ENCODE measurements around the gene TRIP11.

- TF ChIP-seq YY1 (IDR thresholded peaks at IDR 0.05; ENCODE audit: low read depth), result no peak
- TF ChIP-seq EP300 (IDR thresholded peaks at IDR 0.05; ENCODE audit: borderline replicate concordance), result no peak
- no peak for TF ChIP-seq FOXM1 (IDR thresholded peaks at IDR 0.05; ENCODE audit: borderline replicate concordance, low read depth)
- no peak for TF ChIP-seq CEBPB (IDR thresholded peaks at IDR 0.05)
- no peak for TF ChIP-seq USF1 (IDR thresholded peaks at IDR 0.05)
These were observed 64.1 kb downstream of the TRIP11 start for GRCh38 chr14:91975763-91976162.

All from Ishikawa (cell line).